Stimulated activated CD4-positive, alpha-beta T cell treated with anti-CD3 and anti-CD28 coated beads, Interleukin-15, amount 100 ng/mL, for 48 hours (primary cell): ENCODE measurements around the gene PPP3CA.

Experiments used
- DNase-seq, 2 donors: peaks; one replicate each; pipeline ENCODE4 v3.0.0-alpha.2; 2020; ENCODE audit warnings: low read depth in 2 of 2

Gene PPP3CA

GRCh38 chr4:101288365-101289145, 58.8 kb downstream of the PPP3CA start:
- DNase-seq = no peak

DNA sequence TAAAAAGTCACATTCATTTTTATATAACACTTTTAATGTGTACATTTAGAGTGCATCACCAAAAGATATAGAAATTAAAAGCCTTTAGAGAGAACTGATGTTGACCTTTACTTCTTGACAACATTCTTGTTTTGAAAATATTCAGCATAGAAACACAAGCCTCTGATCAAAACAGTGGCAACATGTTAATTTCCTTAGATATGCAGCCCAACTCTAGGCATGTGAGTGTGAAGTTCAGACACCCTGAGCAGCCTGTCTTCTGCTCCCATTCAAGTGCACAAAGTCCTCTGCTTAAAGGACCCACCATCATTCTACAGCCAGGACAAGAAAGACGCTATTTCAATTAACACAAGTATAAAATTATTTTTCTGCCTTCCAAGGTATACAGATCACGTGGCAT, 60.0 kb downstream of the PPP3CA start:
- no peak for DNase-seq

DNA sequence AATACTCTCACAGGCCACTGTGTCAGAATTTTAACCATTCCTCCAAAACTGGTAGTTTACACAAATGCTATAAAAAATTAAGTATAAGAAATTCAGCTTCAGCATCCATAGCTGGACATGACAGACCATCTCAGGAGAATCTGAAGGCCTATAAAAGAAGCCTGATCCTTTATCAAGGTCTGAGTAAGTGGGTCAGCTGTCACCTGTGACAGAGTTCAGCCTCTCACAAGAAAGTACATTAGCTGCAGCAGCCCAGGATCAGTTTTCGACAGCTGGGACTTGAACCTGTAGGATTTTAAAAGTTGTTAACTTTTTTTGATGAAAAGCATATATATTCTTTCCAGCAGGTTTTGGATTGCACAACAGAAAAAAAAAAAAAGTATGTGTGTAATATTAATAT, 60.7 kb downstream of the PPP3CA start:
- no peak for DNase-seq

DNA sequence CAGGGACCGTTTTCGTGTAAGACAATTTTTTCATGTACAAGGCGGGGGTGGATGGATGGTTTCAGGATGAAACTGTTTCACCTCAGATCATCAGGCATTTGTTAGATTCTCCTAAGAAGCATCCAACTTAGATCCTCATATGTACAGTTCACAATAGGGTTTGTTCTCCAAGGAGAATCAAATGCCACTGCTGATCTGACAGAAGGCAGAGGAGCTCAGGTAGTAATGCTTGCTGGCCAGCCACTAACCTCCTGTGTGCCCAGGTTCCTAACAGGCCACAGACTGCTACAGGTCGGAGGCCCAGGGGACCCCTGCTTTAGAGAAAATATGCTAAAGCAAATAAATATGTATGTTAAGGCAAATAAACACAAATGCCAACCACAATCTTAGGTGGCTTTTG, 61.3 kb downstream of the PPP3CA start:
- no peak for DNase-seq

DNA sequence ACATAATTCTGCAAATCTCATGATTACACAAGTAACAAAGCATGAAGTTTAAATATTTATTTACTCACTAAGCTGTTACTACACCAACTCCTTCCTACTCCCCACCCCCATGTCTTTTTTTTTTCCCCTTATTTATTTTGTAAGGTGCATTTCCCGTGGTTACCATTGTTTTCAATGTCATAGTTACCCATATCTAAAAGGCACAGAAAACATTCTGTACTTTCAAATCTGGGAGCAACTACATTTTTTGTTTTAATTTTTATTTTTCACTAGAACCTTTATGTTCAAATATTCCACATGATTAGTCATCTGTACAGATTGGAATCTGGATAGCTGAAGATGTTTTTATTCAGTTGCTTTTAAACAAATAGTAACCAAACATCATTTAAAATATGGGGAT, 62.8 kb downstream of the PPP3CA start:
- no peak for DNase-seq

GRCh38 chr4:101283434-101283833, 63.9 kb downstream of the PPP3CA start:
- DNase-seq = no peak

GRCh38 chr4:101282076-101282844, 65.1 kb downstream of the PPP3CA start:
- peak in 1 of 2 donors; percentile 14 for DNase-seq

DNA sequence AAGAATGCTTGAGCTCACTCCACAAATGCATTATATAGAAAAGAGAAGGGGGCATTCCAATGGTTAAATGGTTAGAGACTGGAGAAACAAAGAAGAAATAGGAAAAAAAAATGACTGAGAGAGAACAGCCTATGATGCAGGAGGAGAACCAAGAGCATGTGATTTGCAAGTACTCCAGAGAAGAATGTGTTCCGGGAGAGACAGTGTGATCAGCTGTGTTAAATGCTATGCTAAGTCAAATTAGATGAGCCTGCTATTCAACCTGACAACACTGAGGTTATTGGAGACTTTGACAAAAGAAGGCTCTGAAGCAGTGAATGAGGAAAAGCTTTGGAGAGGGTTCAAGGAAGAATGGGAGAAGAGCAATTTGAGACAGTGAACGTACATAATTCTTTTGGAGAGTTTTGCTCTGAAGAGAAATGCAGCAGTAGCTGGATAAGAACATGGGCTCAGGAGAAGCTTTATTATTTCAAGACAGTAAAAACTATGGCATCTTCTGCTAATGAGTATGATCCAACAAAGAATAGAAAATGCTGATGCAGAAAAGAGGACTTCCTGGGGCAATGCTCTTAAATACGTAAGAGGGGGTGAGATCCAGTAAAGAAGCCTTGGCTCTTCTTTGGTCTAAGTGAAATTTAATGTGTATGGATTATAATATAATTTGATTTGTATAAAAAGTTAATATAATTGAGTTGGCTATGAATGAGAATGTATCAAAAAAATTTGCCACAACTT, 66.3 kb downstream of the PPP3CA start:
- DNase-seq = no peak

DNA sequence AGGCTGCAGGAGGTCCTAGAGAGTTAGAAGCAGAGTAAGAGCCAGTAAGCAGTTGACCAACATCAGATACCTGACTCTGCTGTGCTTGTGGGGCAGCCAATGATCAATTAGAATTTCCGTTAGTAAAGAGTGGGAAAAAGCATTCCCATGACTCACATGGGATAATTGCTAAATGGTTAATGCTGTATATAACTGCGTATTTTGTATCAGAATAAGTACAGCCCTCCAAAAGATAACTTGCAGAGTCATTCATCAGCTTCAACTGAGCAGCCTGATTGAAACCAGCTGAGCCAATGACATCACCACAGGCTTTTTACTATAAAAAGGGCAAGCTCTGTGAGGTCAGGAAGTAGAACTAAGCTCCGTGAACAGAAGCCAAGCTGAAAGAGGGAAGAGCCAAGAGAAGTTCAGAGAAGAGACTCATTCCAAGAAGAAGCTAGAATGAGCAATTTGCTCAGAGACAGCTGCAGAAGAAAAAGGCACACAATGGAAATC, 67.9 kb downstream of the PPP3CA start:
- DNase-seq = no peak

DNA sequence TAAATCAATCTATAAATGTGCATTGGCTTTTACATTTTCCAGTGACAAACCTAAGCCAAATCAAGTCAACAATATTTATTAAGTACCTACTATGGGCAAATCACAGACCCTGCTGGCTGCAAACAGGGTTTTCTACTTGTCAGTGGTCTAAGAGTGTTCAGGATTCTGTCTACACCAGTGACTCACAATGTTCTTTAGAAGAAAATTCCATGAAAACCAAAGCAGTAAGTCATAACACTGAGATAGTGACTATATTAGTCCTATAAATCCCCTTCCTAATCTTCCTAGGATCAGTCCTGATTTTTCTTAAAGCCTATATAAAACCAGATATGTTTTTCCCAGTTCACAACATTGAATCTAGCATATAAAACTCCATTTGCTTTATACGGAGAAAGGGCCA, 69.7 kb downstream of the PPP3CA start:
- no peak for DNase-seq

GRCh38 chr4:101276661-101277060, 70.7 kb downstream of the PPP3CA start:
- no peak for DNase-seq

DNA sequence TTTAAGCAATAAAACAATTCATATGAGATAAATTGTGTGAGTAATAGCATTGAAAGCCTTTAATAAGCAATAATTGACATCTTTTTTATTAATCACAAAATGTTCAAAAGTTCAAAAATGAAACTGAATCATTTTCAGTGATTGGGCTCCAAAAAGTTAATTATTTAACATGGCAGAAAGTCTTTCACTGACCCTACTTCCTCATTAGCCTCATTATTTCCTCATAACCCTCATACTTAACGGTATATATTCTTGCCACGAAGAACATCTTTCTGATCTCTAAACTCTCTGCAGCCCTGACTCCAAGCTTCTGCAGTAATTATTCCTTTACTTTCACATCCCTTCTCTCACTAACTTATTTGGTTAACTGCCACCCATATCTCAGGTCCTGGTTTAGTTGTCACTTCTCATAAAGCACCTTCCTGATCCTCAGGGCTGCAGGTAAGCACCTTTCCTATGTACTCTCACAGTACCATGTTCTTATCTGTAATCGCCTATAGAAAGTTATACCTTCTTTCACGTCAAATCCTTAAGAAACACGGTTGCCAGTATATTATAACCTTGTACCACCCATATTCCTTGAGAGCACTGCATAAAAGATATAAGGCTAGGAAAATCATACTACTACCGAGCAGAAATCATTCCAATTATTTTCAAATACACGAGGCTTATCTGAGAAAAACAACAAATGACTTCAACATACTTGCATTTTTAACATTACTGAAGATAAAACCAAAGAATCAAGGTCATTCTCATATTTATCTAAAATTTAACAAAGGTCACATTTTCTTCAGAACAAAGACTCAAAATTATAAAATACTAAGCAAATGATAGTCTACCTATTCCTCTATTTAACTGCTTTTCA, 72.2 kb downstream of the PPP3CA start:
- no peak for DNase-seq

- no peak for DNase-seq
Measured at GRCh38 chr4:101271516-101271915, 75.8 kb downstream of the PPP3CA start.

GRCh38 chr4:101269682-101270081, 77.6 kb downstream of the PPP3CA start:
- no peak for DNase-seq

GRCh38 chr4:101265816-101266172, 81.5 kb downstream of the PPP3CA start:
- no peak for DNase-seq

DNA sequence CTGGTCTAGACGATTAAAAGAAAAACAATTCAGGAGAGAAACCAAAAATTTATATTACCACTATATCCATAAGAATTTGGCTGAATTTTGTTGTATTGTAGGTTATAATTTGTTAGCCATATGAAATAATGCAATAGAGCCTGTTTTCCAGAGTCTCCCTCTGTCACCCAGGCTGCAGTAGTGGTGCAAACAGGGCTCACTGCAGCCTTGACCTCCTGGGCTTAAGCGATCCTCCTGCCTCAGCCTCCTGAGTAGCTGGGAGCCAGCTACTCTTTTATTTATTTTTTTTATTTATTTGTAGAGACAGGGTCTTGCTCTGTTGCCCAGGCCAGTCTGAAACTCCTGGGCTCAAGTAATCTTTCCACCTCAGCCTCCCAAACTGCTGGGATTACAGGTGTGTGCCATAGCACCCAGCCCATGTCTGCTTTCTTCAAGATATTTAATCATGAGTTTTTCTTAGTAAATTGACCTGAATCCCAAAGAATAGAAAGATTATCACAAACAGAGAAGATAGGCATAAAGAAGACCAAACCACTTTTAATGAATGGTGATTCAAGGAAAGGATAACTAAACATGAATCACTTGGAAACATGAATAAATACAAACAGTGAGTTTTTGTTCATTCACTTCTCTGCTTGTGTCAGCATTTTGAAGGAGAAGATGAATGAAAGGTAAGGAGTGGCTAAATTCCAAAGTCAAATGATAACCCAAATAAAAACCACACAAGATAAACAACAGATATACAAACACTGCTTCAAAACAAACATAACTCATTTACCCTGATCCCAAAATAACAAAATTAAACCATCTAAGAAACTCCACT, 82.1 kb downstream of the PPP3CA start:
- no peak for DNase-seq

DNA sequence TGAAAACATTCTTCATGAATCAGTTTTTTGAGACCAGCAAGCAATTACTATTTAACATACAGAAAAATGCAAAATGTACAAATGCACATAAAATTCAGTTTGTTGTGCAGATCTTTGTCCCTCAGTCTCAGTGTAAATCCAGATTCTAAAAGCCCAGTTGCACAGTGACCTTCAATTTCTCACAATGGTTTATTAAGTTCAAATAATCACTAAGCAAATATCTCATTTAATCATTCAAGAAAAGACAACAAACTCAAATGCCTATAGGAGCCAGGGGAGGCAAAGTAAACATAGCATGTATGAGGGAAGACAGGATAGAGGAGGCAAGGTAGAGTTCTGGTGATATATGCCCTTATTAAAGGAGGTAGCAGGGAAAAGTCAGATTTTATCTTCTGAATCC, 82.8 kb downstream of the PPP3CA start:
- no peak for DNase-seq

GRCh38 chr4:101262683-101263082, 84.6 kb downstream of the PPP3CA start:
- DNase-seq = no peak

DNA sequence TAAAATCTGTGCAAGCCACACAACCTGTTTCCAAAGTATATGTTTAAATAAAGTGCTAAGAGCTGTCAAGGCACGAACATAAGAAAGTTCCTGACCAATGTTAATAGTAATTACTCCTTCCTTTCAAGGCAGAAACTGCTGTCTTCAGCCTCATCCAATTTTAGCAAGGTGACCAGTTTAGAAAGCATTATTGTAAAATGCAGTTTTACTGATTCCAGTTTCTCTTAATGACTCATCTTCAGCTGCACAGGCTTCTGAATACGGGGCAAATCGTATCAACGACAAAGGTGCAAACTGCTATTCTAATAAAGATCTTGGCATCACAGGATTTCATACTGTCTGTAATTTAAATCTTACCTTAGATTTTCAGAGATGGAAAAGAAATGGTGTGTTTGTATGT, 87.5 kb downstream of the PPP3CA start:
- no peak for DNase-seq

GRCh38 chr4:101258883-101259282, 88.4 kb downstream of the PPP3CA start:
- no peak for DNase-seq

DNA sequence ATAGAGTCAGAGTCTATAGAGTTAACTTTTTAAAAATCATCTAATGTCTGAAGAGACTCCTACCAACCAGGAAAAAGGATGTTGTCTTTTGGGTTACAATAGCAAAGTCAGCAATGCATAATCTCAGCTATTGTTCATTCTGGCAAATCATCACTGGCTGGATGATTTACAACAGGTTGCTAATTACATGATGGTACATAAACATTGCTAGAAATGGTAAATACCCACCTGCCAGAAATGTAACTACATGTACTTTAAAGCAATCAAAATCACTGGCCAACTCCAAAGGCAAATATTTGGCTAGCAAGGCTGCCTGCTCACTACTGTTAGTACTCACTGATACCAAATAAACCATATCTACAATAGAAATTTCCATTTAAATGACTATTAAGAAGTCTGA, 91.1 kb downstream of the PPP3CA start:
- DNase-seq = no peak
